GM12875 (cell line): ENCODE results near the gene YWHAB.

Experiments
- H3K4me3 ChIP-seq: one replicate; pipeline ENCODE4 v1.5.1; 2011; ENCODE audit warnings: low read depth, low read length, control low read depth
- TF ChIP-seq, protein P1 (sequence below): IDR thresholded peaks from 2 replicates; pipeline ENCODE4 v1.5.1; 2011; ENCODE audit warnings: low read depth, mild to moderate bottlenecking, control low read depth, inconsistent platforms, low read length, moderate library complexity, borderline replicate concordance; ENCODE audit not compliant: insufficient read depth

YWHAB gene

DNA sequence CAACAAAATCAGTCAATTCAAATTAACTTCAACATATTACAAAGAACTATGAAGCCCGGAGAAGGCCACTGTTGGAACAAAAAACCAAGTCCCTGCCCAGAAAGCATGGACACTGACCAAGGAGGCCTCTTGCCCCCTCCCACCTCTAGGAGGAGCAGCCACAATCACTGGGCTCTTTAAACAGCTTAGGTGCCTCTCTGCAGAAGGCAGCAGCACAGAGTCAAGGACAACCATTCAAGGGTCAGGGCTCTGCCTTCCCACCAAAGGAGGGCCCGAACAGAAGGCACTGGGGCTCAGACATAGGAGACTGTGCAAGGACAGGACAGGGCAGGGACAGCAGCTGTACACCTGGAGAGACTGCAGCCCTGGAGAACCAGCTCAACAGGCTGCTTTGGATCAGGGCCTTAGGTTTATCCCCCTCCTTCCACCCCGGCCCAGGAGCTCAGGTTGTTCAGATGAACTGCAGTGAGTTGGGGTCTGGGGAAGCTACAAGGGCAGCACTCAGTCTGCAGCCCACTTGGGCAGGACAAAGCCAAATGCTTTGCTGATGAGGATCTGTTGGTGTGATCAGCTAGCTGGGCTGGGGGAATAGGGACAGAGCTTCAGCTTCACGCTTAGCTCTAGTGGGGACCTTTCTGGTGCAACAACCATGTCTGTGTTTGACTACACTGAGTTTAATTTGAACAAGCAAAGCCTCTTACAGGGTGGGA is 56.9 kb downstream of the YWHAB start:
- TF ChIP-seq, protein P1, sequence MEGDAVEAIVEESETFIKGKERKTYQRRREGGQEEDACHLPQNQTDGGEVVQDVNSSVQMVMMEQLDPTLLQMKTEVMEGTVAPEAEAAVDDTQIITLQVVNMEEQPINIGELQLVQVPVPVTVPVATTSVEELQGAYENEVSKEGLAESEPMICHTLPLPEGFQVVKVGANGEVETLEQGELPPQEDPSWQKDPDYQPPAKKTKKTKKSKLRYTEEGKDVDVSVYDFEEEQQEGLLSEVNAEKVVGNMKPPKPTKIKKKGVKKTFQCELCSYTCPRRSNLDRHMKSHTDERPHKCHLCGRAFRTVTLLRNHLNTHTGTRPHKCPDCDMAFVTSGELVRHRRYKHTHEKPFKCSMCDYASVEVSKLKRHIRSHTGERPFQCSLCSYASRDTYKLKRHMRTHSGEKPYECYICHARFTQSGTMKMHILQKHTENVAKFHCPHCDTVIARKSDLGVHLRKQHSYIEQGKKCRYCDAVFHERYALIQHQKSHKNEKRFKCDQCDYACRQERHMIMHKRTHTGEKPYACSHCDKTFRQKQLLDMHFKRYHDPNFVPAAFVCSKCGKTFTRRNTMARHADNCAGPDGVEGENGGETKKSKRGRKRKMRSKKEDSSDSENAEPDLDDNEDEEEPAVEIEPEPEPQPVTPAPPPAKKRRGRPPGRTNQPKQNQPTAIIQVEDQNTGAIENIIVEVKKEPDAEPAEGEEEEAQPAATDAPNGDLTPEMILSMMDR, result no peak
- H3K4me3 ChIP-seq, result no peak overlapping the region

DNA sequence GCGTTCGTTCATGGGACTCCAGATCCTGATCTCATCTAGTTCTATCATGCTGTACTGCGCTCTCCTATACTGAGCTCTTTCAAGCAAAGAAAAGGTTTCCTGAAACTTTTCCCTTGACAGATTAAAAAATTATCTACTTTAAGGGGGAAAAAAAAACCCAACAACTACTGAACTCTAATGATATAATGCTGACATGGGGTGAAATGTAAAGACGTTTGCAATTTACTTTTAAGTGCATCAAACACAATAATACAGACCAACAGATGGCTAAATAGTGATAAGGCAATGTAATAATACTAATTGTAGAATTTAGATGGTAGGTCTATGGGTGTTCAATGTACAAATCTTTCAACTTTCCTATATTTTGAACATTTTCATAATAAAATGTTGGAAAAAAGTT is 58.3 kb downstream of the YWHAB start:
- H3K4me3 ChIP-seq, result no peak overlapping the region
- TF ChIP-seq, protein P1, result no peak

DNA sequence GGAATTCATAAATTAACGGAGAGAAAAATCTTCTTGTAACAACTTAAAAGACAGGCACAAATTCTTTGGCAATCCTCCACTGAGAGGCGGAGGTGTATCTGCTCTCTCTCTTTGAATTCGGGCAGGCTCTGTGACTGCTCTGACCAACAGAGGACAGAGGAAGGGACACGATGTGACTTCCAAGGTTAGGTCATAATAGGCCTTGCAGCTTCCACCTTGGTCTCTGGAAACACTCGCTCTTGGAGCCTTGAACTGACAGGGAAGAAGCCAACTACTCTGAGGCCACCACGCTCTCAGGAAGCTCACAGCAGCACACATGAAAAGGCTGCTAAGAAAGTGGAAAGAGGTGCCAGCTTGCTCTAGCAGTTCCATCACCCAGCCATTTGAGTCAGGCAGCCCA is 59.8 kb downstream of the YWHAB start:
- TF ChIP-seq, protein P1, result no peak
- no peak overlapping the region for H3K4me3 ChIP-seq

DNA sequence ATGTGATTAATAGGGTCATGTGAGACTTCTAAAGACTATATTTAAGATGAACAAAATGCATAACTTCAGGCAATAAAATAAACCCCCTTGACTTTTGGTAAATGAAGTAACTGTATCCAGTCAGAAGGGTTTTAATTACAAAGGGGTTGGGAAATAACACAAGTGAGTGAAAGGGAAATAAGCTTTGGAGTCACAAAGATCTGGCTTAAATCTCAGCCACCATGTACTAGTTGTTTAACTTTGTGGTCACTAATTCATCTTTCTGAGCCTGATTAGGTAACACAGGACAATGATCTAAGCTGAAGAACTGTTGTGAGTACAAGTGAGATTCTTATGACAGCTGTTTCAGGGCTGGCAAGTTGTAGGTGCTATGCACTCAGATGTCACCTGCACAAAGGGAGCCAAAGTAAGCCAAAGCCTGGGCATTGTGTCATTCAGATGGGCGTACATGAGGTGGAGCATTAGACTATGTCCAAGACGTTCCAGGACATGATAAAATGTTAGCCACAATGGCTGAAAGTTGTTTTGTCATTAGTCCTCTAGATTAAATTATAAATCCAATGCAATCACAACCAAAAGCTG is 60.9 kb downstream of the YWHAB start:
- TF ChIP-seq, protein P1, result no peak
- H3K4me3 ChIP-seq, result no peak overlapping the region

DNA sequence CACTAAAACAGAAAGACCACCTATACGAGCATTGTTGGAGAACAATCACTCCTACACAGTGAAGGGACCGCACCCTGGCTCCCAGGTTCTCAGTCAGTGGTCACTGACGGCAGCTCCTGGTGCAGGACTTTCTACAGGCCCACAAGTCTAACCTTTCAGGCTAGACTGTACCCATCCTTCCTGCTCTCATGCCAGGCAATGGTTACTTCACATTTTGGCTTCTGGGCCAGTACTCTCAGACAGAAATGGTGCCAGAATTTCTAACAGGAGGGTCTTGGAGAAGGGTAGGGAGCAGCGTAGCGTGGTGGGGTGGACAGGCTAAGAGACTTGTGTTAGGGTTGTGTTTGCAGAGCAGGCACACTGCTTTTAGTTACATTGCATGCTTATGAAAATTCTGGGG is 62.6 kb downstream of the YWHAB start:
- TF ChIP-seq, protein P1, result no peak
- H3K4me3 ChIP-seq, result no peak overlapping the region

DNA sequence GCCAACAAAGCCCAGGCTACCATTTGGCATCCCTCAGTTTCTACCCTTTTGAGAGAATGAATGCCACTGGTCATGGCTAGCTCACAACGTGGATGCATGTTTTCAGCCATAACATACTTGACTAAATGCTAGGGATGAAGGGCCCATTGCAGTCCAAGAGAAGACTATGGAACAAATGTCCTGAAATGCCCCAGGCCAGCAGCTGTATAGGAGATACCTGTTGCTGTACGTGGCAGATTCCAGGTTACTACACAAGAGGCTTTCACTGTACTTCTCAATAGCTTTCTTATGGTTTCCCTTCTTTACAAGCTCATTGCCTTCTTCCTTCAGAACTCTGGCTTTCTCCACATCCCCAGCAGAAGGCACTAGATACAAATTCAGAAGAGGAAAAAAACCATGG is 63.0 kb downstream of the YWHAB start:
- H3K4me3 ChIP-seq, result no peak overlapping the region
- TF ChIP-seq, protein P1, result no peak

DNA sequence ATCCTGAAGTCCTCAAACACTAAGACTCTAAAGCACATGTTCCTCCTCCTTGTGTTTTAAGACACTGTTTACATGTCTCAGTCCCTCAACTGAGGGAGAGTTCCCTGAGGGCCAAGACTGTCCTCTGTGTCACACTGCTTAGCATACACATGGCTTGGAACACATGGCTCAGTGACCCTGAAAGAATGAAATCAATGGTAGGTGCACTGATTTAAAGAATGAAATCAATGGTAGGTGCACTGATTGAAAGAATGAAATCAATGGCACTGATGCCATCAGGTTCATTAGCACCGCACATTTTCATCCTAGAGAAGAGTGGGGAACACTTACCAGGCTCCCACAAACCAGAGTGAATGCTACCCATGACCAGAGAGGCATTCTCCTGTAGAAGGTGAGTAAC is 64.9 kb downstream of the YWHAB start:
- TF ChIP-seq, protein P1, result no peak
- H3K4me3 ChIP-seq, result no peak overlapping the region
